HCT116 (cell line): ENCODE results near the gene ABCA9. TPM values are rescaled to one million over a fixed set of nuclear protein-coding genes. Genes with fewer than 3 reads are reported as not detected.
"Not testable (repeated sequence)": the region's sequence is repeated elsewhere in the genome, so short reads cannot be mapped to it uniquely, and the experiment has no call there.

Experiments
- ATAC-seq: fragments of 200-7000 bp; cut with Tn5 transposase; 2 replicates; pipeline ENCODE4 v1.9.1; 2020; ENCODE audit warnings: mild to moderate bottlenecking, moderate library complexity
- BruUV-seq: library from RNA; stranded (reverse); fragments of 400-500 nt; replicated peaks from 2 replicates; lab custom pipeline; 2021; lab: Mats Ljungman, UMichigan
- CTCF ChIA-PET: fragments of 300-600 bp; sonication (Branson Sonifier 250); formaldehyde crosslinking; loops from one replicate; lab custom pipeline; 2021; ENCODE audit warnings: antibody characterized with exemption; lab: Charles Lee
- POLR2A ChIA-PET: fragments of 300-600, 350-600 bp; sonication (Branson Sonifier 250); formaldehyde crosslinking; loops from one replicate; lab custom pipeline; 2021; ENCODE audit warnings: antibody characterized with exemption; lab: Charles Lee
- RAD21 ChIA-PET, 2 experiments: fragments of 300-600 bp; sonication (Branson Sonifier 250); formaldehyde crosslinking; loops; one replicate each; lab custom pipeline; 2023; ENCODE audit warnings: low total read pairs in 2 of 2; ENCODE audit not compliant: uncharacterized antibody in 2 of 2, unreplicated experiment in 2 of 2, low non-redundant PET in 1 of 2; lab: Charles Lee
- DNase-seq: peaks from one replicate; pipeline ENCODE4 v3.0.0-alpha.2; 2010; ENCODE audit warnings: low read depth, low spot score
- H2AFZ ChIP-seq: fragments of 200-600 bp; shearing (Covaris generic), sonication (generic); 2 replicates; pipeline ENCODE4 v1.6.1; 2017; ENCODE audit warnings: low read depth, mixed run types, mixed read lengths, antibody characterized with exemption, low read length; ENCODE audit not compliant: poor library complexity, severe bottlenecking
- H3K27ac ChIP-seq: 2 replicates; pipeline ENCODE4 v1.5.1; 2012; ENCODE audit warnings: low read depth, low read length
- H3K27me3 ChIP-seq: fragments of 200-600 bp; sonication (generic); 2 replicates; pipeline ENCODE4 v1.6.1; 2016; ENCODE audit warnings: mixed run types, low read length, mixed read lengths; ENCODE audit not compliant: insufficient read depth
- H3K36me3 ChIP-seq, 2 experiments: fragments of 200-500 bp in 1 of 2; fragments of 200-600 bp in 1 of 2; sonication (Bioruptor generic) in 1 of 2; sonication (generic) in 1 of 2; 2 replicates each; pipeline versions ENCODE4 v1.5.1 to v1.6.1; 2014 to 2016; ENCODE audit warnings: low read length in 2 of 2, inconsistent platforms in 1 of 2, mixed read lengths in 1 of 2, mixed run types in 1 of 2; ENCODE audit not compliant: insufficient read depth in 2 of 2, control insufficient read depth in 1 of 2
- H3K4me1 ChIP-seq, 2 experiments: fragments of 200-600 bp in 1 of 2; sonication (generic) in 1 of 2; 2 replicates each; pipeline versions ENCODE4 v1.5.1 to v1.6.1; 2012 to 2017; ENCODE audit warnings: low read length in 2 of 2, inconsistent platforms in 1 of 2, mild to moderate bottlenecking in 1 of 2, mixed read lengths in 1 of 2, mixed run types in 1 of 2, moderate library complexity in 1 of 2; ENCODE audit not compliant: insufficient read depth in 2 of 2, control insufficient read depth in 1 of 2
- H3K4me2 ChIP-seq: fragments of 200-600 bp; sonication (generic); 2 replicates; pipeline ENCODE4 v1.6.1; 2017; ENCODE audit warnings: mixed run types, low read length, mixed read lengths
- H3K4me3 ChIP-seq, 2 experiments: fragments of 200-600 bp in 1 of 2; sonication (generic) in 1 of 2; replicated peaks in 1 of 2; 2 replicates each; pipeline ENCODE4 v1.5.1; 2011 to 2016; ENCODE audit warnings: low read length in 2 of 2, control low read depth in 1 of 2, low read depth in 1 of 2, mild to moderate bottlenecking in 1 of 2, mixed read lengths in 1 of 2, mixed run types in 1 of 2
- H3K79me2 ChIP-seq: fragments of 200-600 bp; sonication (generic); 2 replicates; pipeline ENCODE4 v1.6.1; 2017; ENCODE audit warnings: mild to moderate bottlenecking, mixed run types, low read length, moderate library complexity, mixed read lengths; ENCODE audit not compliant: insufficient read depth
- H3K9ac ChIP-seq: fragments of 200-600 bp; sonication (generic); 2 replicates; pipeline ENCODE4 v1.6.1; 2016; ENCODE audit warnings: low read length, mixed read lengths
- H3K9me2 ChIP-seq: fragments of 200-600 bp; sonication (generic), shearing (Covaris generic); 2 replicates; pipeline ENCODE4 v1.6.1; 2017; ENCODE audit warnings: mixed run types, mild to moderate bottlenecking, moderate library complexity; ENCODE audit not compliant: insufficient read depth
- H3K9me3 ChIP-seq, 2 experiments: fragments of 200-500 bp in 1 of 2; fragments of 200-600 bp in 1 of 2; sonication (Bioruptor generic) in 1 of 2; sonication (generic) in 1 of 2; 2 replicates each; pipeline ENCODE4 v1.6.1; 2014 to 2017; ENCODE audit warnings: low read length in 2 of 2, mixed read lengths in 2 of 2, inconsistent platforms in 1 of 2, low read depth in 1 of 2, mild to moderate bottlenecking in 1 of 2, mixed run types in 1 of 2, moderate library complexity in 1 of 2; ENCODE audit not compliant: control insufficient read depth in 1 of 2, insufficient read depth in 1 of 2
- H4K20me1 ChIP-seq: fragments of 200-600 bp; sonication (generic), shearing (Covaris generic); 2 replicates; pipeline ENCODE4 v1.6.1; 2017; ENCODE audit warnings: mixed run types, mild to moderate bottlenecking, moderate library complexity; ENCODE audit not compliant: insufficient read depth
- CEBPB ChIP-seq: IDR thresholded peaks from 2 replicates; pipeline ENCODE4 v1.6.1; 2012; ENCODE audit warnings: low read depth
- intact Hi-C: fragments of 100-400 bp; cut with micrococcal nuclease; formaldehyde crosslinking; loops from 2 replicates; pipeline ENCODE4 v1.10.0; 2022
- total RNA-seq: library from RNA; stranded (reverse); gene quantifications from one replicate; pipeline ENCODE4 v1.2.1, GENCODE V29; 2021; ENCODE audit not compliant: unreplicated experiment

Gene ABCA9
- total RNA-seq, 1 experiment from 2014 or later: not detected

GRCh38 chr17:69070378-69071232, 9.9 kb upstream of the ABCA9 start:
- ATAC-seq, H4K20me1 ChIP-seq, H3K27me3 ChIP-seq, H3K4me2 ChIP-seq, H3K79me2 ChIP-seq, intact Hi-C loops, H3K27ac ChIP-seq, DNase-seq, POLR2A ChIA-PET, RAD21 ChIA-PET, H3K4me3 ChIP-seq, H3K9me2 ChIP-seq, H3K9me3 ChIP-seq, BruUV-seq, H3K4me1 ChIP-seq, H3K36me3 ChIP-seq, H3K9ac ChIP-seq, H2AFZ ChIP-seq: not testable (repeated sequence)
- CTCF ChIA-PET: interaction anchor here (2.2 kb wide), 1 partner anchor 14 kb away, joined by 6 read pairs; no protein-coding TSS in a partner anchor

GRCh38 chr17:69069226-69069750, 8.6 kb upstream of the ABCA9 start:
- ChIA-PET RAD21 (no interaction called here), POLR2A (no interaction called here)
- Histone ChIP-seq H3K9me2 (no peaks in the 10 kb centered on the region), H3K4me3 (no peak overlapping the region), H4K20me1 (no peaks in the 10 kb centered on the region), H3K36me3 (no peaks in the 10 kb centered on the region), H3K4me1 (no peaks in the 10 kb centered on the region)
- TF ChIP-seq CEBPB: no peak
- TF ChIP-seq, all 23 proteins: peak for 0
- Histone ChIP-seq H3K79me2 (no peaks in the 10 kb centered on the region), H3K27ac (no peak overlapping the region), H2AFZ (no peak overlapping the region), H3K4me2 (no peak overlapping the region), H3K9me3 (no peaks in the 10 kb centered on the region), H3K27me3 (no peaks in the 10 kb centered on the region), H3K9ac (no peak overlapping the region)
- ATAC-seq: no peak
- CTCF ChIA-PET: interaction anchor here (1.7 to 2.2 kb wide), 2 partner anchors 16 to 178 kb away, joined by 3 to 6 read pairs; no protein-coding TSS in a partner anchor
- no TSS peak for BruUV-seq
- no peak for DNase-seq
- intact Hi-C loops: no loop called here
